HG02938 (cell line): Measurements from ENCODE around the gene DCLK1.
A peak's percentile ranks its signal among the peaks of the same experiment; 100 is the strongest.

Source experiments
- ATAC-seq: cut with Tn5 transposase; IDR thresholded peaks from one replicate; pipeline ENCODE4 v1.9.1; 2021; ENCODE audit warnings: mild to moderate bottlenecking, moderate library complexity; ENCODE audit not compliant: unreplicated experiment

DCLK1 gene

DNA sequence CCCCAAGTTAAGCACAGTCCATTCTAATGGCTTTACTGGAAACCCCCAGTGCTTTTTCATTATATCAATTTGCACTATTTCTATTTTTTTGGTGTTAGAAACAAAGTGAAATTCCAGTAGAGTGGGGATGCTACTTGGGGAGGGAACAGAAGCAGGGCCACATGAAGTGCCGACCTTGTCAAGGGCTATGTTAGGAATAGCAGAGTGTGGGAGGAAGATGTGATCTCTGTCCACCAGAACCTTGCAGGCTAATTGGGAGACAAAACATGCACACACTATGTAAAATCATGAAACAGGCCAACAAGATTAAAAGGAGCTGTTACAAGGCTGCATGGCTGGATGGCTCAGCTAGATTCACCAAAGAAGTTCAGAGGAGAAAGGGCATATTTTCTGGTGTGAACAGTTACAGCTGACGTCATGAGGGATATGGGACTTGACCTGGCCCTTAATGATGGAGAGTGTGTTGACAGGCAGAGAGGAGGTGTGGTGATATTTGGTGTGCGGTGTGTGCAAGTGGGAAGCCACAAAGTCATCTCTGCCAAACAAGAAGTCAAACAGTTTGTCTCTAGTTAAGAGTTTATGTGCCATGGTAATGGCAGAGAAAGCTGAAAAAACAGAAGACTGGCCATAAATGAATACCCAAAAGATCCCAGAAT lies 336.3 kb downstream of the DCLK1 start:
- ATAC-seq: no peak

DNA sequence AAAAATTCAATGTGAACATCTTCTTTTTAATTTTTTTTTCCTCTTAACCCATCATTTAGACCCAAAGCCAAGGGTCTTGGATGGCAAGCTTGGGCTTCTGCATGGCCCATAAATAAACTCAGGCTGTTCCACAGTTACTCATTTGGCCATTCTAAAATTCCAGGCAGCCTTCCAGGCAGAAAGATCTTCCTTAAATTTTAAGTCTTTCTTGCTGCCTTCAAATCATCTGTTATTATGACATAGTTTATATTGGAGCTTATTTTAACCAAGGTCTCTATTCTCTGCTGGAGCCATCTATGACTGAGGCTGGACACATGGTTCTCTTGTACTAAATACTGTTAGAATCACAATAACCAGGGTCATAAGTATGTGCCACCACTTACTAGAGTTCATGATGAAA lies 337.4 kb downstream of the DCLK1 start:
- no peak for ATAC-seq

DNA sequence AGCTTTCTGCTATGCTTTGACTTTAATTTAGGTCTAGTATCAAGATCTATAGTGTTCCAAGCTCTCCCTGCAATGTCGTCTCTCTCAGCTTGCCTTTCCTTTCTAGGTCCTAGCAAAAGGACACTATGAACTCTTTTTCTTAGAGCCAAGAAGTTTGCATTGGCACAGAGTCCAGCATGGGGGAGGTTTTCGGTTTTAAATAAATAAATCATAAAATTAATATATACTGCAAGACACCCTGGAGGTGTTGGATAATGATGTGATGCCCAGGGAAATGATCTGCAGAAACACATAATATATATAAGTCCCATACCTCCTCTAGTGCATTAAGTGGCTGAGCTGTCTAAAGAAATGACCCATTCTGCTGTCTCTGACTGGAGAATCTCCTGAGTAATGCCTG lies 338.3 kb downstream of the DCLK1 start:
- ATAC-seq: no peak

DNA sequence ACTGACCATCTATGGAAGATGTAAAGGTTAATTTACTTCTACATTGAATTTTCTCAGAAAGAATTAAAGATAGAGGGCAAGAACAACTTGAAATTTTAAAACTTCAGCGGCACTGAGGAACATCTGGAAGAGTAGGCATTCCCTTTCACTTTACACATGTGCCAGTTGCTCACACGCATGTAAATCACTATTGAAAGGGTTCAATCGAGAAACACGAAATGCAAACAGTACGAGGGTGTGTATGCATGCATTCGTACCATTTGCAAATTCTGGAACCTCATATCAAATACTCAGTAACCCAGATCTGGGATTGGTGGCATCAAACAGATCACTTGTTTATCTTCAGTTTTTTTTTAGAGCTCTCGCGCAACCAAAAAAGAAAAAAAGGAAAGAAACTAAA lies 339.2 kb downstream of the DCLK1 start:
- no peak for ATAC-seq

DNA sequence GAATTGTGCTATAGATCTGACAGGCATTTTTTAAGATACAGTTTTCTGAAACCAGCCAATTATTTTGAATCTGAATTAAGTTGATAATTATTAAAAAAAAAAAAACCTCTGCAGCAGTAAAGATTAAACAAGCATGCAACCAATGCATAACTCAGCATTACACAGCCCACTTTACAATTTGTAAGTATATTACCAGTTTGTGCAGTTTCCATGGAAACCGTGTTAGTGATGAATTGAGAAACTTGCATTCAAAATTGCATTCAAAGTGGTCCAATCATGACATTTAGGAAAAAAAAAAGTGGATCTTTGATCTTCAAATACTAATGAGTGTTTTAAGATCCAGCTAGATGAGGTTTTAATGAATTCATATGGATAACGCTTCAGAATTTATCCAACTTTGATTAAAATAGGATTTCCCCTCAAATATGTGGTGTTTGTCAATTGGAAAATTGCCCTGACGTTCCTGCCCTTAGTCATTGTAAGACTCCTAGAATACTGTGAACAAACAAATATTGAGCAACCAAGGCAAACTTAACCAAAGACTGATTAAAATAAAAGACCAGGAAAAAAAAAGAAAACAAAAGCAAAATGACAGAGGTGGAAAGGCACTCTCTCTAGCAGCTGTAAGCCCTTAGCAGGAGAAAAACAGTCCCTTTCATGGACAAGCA lies 339.9 kb downstream of the DCLK1 start:
- no peak for ATAC-seq

DNA sequence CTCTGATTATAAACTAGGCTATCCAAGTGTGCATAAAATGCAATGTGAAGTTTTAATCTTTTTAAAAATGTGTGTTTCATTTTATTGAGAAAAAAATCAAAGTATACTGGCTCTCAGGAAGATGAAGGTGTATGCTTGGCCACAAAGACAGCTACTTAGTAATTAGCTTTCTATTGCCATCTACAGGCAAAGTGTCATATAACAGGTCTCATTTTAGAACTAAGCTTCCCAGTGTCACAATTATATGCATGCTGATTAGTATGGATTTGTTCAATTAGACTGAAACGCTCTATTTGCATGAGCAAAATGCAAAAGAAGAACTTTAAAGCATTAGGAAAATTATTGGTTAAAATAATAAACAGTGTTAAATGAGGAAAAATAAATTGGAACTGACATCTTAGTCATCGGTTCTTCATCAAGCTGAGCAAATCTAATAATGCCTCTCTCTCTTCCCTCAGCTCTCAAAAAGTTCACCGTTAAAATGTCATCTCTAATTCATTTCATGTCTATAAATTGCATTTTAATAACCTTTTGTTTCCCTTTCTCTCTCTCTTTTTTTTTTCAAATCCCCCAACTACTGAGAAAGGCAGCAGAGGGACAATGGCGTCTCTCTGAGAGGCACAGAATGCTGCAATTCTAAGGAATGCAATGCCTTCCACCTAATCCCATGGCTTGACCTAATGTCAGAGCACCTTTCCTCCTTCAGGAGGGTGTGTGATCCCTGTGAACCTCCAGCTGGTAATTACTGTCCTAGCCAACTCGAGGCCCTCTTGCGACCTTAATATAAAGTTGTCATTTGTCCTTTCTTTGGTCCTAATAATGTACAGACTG lies 341.6 kb downstream of the DCLK1 start:
- ATAC-seq: peak; percentile 79

DNA sequence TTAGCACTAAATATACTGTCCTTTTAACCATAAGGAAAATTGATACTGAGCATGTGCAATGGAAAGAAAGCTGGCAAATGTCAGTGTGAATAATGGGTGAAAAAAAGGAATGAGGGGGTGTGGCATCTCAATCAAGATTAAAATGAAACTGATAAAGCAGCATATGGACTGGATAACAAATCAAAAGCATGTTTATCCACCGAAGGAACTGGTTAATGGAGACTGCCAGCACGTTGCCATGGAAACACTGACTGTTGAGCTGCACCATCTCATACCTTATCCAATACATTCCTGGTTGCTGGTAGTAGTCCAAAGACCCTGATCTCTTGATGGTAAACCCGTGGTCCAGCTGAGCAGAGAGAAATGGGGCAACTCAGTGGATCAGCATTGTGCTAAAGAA lies 343.2 kb downstream of the DCLK1 start:
- ATAC-seq: no peak

DNA sequence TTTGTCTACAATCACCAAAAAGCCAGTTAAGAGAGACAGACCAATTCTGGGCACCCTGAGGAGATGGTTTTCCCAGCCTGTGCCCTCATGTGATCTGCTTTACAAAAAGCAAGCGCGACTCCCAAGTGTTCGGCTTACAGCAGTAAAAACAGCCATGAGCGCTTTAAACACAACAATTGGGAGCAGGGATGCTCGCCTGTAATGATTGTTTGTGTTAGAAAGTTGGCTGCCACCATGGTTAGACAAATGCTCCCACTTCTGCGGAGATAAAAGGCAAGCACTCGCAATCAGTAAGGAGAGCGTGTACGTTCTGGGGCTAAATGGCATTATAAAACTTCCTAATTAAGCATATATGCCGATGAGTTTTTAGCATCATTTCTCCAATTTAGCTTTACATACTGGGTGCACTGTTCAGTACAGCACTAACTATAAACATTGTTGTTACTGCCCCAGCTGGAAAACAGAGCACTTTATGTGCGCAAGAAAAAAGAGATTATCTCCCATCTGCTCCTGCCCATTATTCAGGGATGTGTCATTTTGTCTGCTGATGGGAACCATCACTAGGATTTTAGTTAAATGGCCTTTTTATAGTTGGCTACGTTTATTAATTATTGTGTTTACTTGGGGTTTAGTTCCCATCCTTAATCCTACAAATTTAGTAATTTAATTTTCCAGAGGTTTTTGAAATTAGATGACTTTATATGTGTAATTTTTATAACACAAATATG lies 345.4 kb downstream of the DCLK1 start:
- ATAC-seq: no peak

DNA sequence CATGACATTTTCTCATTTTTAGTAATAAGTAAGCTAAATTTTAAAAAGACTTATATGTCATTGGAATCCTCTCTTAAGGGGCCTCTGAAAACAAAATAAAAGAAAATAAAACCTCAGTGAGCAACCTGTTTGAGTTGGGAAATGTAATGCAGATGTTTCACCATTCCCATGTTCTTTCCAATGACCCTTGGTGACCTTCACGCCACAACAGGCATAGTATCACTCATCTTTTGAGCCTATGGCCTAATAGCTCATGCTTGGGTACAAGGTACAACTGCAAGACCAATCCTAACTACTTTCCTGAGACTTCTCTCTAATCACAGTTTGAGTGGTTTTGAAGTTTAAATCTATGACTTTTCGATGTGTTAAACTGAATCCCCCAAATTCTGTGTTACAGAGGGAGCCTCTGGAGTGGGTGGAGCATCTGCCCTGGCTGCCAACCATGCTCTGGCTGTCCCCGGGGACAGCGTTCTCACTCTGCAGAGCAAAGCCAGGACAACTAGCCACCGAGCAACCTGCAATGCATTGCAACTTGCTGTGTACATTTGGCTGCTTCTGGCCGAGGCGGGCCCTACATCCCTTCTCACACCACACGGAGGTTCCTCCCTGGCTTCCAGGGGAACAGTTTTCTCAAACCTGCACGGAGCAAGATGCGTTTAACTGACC lies 346.8 kb downstream of the DCLK1 start:
- no peak for ATAC-seq

DNA sequence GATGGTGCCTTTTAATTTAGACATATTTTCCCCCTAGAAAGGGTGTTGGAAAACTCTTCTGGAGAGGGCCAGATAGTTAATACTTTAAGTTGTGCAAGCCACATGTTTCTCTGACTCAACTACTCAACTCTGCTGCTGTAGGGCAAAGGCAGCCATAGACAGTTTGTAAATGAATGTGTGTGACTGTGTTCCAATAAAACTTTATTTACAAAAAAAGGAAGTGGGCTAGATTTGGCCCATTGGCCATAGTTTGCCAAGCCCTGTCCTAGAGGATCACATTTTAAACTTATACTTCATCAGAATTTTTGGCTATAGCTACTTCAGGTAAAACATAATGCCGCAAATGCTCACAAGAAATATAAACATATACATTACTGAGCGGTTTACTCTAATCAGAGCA lies 348.4 kb downstream of the DCLK1 start:
- ATAC-seq: no peak

DNA sequence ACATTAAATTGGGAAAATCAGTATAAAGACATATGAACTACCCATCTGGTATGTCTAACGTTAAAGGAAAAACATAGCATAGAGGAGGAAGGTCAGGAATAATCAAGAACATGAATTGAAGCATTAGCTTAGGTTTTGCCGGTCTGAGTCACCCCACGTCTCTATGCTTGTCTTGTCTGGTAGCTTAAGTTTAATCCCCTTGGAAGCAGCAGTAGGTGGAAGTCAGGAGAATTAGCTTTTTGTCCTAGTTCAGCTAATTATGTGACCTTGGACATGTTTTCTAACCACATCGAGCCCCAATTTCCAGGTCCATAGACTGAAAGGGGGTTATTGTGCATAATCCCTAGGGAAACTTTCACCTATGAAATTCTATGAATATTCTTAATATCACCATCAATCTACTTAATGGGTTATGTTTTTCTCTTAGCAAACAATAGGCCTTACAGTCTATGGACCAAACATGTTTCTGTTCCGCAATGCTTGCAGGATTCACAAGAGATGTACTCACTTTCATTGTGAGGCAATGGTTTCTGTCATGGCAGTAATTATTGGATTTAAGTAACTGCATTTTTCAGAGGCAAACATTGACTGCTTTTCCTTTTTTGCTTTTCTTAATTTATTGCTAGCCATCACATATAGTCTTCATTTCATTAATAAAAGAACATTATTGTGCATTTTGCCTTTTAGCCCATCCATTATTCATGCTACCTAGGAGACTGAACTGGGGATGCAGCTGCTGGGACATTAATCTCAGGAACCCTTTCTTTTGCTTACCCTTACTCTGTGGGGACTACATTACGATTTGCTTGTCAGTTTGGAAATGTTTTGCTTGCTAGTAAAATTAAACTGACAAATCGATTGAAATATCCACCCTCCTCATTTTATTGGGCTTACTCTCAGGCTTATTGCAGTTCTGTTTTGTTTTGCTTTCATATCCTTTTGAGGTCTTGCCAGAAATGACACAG lies 349.9 kb downstream of the DCLK1 start:
- ATAC-seq: no peak

DNA sequence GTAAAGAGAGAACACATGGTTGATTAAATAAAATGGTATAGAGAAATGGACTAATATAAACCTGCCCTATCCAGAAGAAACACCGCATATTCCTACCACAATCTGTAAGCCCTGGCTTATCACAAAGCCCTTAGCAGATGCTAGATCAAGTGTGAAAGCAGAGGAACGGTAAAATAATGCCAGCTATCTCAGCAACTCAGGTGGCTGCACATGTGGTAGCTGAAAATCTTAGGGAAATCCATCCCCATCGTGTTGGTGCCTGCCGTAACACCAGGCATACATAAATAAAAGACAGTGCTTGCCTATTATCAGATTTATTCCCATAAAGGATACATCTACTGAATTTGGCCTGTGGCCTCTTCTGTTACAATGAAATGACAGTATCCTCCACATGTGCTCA lies 350.6 kb downstream of the DCLK1 start:
- ATAC-seq: no peak

DNA sequence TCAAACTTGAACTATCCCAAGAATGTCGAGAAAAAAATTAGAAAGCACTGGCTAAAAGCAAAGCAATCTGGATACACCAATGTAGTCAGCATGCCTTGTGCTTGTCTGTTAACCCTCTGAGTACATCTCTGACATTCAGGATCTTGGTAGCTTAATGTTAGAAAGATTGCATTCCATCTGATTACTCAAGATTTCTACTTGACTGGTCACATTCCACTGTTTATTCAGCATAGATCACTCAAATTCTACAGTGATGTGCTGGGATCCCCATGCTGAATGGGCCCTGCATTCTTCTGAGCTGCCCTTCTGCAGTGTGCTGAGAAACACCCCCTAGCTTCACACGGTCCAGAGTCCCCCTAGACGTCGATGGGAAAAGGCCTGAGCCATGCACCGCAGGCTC lies 359.3 kb downstream of the DCLK1 start:
- no peak for ATAC-seq

DNA sequence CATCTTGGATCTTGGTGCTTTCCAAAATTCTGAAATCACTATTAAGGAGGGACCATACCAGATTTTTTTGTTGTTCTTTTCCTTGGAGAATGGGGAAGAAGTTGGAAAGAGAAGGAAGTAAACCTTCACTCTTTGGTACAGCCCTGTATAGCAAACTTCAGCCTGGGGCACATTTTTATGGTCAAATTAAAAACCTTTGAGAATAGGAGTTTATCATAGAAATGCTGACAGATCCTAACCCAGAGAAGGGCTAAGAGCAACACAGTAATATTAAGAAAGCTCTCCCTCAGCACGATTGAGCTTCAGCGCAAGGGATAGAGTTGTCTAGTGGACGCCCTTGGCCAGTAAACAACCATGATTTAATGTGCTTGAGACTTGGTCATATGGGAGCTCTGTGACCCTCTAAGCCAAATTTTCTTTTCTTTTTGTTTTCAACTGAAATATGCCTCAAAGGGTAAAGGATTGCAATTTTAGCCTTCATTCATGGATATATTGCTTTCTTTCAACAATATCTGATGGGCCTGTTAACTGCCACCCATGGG lies 360.4 kb downstream of the DCLK1 start:
- no peak for ATAC-seq

DNA sequence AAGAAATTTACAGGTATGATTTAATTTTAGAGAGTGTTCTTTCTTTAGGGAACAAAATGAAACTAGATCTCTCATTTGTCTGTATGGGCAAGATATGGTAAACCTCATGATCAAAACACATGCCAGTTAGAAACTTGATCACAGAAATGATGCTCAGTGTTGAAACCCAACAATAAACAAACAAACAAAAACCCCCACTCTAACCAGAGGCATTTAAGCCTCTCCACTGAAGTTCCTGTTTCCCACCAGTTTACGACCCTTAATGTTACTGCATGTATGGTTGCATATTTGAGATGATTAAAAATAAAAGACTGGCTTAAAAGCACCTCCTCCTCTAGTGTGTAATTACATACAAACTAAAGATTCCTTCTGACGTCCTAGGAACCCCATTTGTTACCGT lies 361.4 kb downstream of the DCLK1 start:
- ATAC-seq: no peak

DNA sequence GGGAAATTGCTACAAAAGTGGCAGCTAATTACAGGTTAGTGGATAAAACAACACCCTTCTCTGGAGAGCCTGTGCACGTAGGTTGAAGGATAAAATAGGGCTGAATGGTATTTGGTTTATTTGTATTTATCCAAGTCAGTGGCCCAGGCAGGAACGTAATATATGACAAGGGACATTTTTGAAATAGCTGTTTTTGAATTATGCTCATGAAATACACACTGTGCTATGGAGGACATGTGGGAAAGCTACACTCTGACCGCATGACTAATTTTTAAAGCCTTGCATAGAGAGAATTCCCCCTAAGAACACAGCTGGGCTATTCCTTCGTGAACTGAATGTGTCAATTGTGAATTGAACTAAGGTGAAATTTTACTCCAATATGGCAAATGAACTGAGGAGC lies 362.6 kb downstream of the DCLK1 start:
- ATAC-seq: no peak

DNA sequence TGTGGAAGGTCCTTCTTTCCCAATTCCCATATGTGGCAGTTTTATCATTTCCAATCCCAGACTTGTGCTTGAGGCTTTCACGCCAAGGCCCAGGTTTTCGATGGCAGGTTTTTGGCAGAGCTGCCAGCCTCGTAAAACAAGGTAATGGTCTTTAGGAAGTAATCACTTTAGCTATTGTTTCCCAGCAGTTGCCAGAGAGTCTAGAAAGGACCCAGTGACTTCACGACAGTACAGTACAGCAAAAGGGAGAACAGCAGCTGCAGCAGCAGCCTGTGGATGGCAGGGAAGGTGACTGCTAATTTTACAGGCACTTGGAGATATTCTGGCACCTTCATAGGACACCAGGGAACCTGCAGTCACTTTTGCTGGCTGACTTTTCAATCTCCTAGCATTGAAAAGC lies 363.1 kb downstream of the DCLK1 start:
- no peak for ATAC-seq

DNA sequence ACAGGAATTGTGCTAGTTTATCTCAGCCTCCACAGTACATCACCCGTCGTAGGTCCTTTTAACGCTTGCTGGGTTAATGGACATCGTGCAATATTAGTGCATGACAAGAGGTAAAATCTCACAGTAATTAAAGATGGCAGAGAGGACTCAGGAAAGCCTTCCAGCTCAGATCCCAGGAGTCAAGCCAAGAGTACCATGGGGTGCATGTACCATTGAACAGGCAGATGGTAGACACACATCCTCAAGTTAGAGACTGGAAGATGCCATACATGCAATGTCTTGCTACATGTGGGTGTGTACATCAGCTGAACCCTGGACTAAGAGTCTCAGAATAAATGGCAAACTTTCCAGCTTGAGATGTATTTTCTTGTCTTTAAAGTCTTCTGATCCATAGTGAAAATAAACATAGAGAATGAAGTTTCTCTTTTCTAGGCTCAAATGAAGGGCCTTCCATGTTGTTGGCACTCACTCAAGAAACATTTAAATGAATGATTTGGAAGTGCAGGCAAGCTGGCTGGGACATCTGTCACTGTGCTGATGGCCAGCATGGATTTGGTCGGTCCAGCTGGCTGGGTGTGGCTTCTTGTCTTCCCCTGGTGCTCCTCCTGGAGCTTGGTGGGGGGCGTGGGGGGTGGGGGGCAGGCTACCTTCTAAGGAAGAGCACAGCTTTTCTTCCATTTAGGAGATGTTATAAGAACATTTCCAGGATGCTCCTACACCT lies 363.8 kb downstream of the DCLK1 start:
- ATAC-seq: no peak

DNA sequence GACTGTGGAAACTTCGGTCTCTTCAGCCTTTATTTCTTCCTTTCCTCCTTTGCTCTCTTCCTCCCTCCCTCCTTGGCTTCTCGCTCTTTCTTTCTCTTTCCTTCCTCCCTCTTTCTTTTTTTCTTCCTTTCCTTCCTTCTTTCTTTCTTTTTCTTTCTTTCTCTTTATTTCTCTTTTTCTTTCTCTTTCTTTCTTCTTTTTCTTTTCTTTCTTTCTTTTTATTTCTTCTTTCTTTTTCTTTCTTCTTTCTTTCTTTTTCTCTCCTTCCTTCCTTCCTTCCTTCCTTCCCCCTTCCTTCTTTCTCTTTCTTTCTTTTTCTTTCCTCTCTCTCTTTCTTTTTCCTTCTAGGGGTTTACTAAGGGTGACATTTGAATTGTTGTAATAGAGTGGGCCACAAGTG lies 364.5 kb downstream of the DCLK1 start:
- ATAC-seq: no peak
